IMR-90 (cell line): Measurements from ENCODE around the gene HSPA13. TPM values are rescaled to one million over a fixed set of nuclear protein-coding genes. Genes with fewer than 3 reads are reported as not detected.

ENCODE experiments used
- MXI1 ChIP-seq: IDR thresholded peaks from 2 replicates; pipeline ENCODE4 v1.6.1; 2012; ENCODE audit warnings: low read depth, mild to moderate bottlenecking, low read length, moderate library complexity, borderline replicate concordance
- NFE2L2 ChIP-seq: fragments of 150-350 bp; IDR thresholded peaks from 2 replicates; pipeline ENCODE4 v1.6.1; 2016; ENCODE audit warnings: low read depth, mild to moderate bottlenecking, low read length
- POLR2A ChIP-seq: IDR thresholded peaks from 2 replicates; pipeline ENCODE4 v1.6.1; 2012; ENCODE audit warnings: mild to moderate bottlenecking, low read depth, low read length
- RFX5 ChIP-seq: IDR thresholded peaks from 2 replicates; pipeline ENCODE4 v1.8.0; 2012; ENCODE audit warnings: low read depth, mild to moderate bottlenecking, low read length, moderate library complexity
- SMC3 ChIP-seq: fragments of 150-350 bp; IDR thresholded peaks from 2 replicates; pipeline ENCODE4 v1.6.1; 2016; ENCODE audit warnings: low read depth, mild to moderate bottlenecking, antibody characterized with exemption, low read length, moderate library complexity
- polyA plus RNA-seq, 3 experiments: library from polyadenylated mRNA; depleted of rRNA; stranded (reverse); fragments of >200 nt; gene quantifications; 2 replicates each; pipeline ENCODE4 v1.2.3, GENCODE V29; 2012; ENCODE audit warnings: low replicate concordance in 1 of 3
- total RNA-seq: library from RNA; depleted of rRNA; stranded (reverse); fragments of >200 nt; gene quantifications from 2 replicates; pipeline ENCODE4 v1.2.3, GENCODE V29; 2012
- TF ChIP-seq, protein P1 (sequence below): fragments of 150-350 bp; IDR thresholded peaks from 2 replicates; pipeline ENCODE4 v1.6.1; 2016; ENCODE audit warnings: low read depth, mild to moderate bottlenecking, low read length, moderate library complexity, borderline replicate concordance

The HSPA13 gene
- total and polyA plus RNA-seq, 2 of the 4 experiments (the other 2 are of a cell fraction): 16.3 to 43.7 TPM

DNA sequence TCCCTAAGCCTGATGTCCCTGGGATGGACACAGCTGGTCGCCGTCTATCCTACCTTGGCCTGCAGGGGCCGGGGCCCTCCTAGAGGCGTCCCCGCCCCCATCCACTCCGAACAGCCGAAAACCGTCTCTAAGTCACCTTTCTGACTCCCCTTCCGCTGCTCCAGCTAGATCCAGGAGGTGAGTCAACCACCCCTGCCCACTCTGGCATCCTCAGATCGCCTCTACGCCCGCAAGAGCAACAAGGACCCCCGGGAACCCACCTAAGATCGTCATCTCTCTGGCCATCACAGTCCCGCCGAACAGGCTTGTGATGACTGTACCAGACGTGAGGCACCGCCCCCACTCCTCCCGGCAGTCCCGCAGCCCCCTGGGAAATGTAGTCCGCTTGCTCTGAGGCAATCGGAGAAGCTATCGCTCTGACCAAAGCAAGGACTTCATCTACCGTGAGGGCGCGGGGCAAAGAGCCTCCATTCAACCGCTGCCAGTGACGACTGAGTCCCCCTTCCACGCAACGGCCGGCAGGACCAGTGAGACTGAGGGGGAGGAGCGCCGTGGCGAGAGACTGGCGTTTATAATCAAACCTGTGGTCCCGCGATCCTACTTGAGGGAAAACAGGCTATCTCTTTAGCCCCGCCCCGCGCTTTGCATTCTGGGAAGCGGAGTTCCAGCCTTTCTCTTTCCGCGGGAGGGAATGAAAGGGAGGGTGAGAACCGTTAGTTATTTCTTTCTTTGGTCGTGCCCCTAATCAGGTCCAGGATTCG lies at the start of gene HSPA13 (continued):
- TF ChIP-seq MXI1 (no peak), NFE2L2 (no peak), RFX5 (no peak), SMC3 (no peak), POLR2A (peak; percentile 90)
- TF ChIP-seq, protein P1, sequence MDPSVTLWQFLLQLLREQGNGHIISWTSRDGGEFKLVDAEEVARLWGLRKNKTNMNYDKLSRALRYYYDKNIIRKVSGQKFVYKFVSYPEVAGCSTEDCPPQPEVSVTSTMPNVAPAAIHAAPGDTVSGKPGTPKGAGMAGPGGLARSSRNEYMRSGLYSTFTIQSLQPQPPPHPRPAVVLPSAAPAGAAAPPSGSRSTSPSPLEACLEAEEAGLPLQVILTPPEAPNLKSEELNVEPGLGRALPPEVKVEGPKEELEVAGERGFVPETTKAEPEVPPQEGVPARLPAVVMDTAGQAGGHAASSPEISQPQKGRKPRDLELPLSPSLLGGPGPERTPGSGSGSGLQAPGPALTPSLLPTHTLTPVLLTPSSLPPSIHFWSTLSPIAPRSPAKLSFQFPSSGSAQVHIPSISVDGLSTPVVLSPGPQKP: no peak
